HepG2 (cell line): Measurements from ENCODE around the gene RBM8A. TPM values are rescaled to one million over a fixed set of nuclear protein-coding genes. Genes with fewer than 3 reads are reported as not detected.

Experiments used
- MEF2D ChIP-seq: sonication (generic); formaldehyde crosslinking; IDR thresholded peaks from 2 replicates; pipeline ENCODE4 v1.5.1; 2020; ENCODE audit warnings: mild to moderate bottlenecking, missing genetic modification reagents
- POLR2G ChIP-seq: fragments of 200-400 bp; formaldehyde crosslinking; IDR thresholded peaks from 2 replicates; pipeline ENCODE4 v1.6.1; 2018; ENCODE audit warnings: mild to moderate bottlenecking, low read depth, low read length, moderate library complexity
- SKI ChIP-seq: fragments of 450-650 bp; IDR thresholded peaks from one replicate; pipeline ENCODE4 v1.6.1; 2018; ENCODE audit warnings: mild to moderate bottlenecking; ENCODE audit not compliant: partially characterized antibody
- TBX2 ChIP-seq: sonication (generic); formaldehyde crosslinking; IDR thresholded peaks from 2 replicates; pipeline ENCODE4 v1.5.0; 2020; ENCODE audit warnings: missing genetic modification reagents, mild to moderate bottlenecking, borderline replicate concordance
- TEAD2 ChIP-seq: sonication (generic); formaldehyde crosslinking; IDR thresholded peaks from 2 replicates; pipeline ENCODE4 v1.9.0; 2021; ENCODE audit warnings: missing genetic modification reagents
- TFE3 ChIP-seq: IDR thresholded peaks from 2 replicates; pipeline ENCODE4 v1.6.1; 2016
- ZBTB3 ChIP-seq: sonication (generic); formaldehyde crosslinking; IDR thresholded peaks from 2 replicates; pipeline ENCODE4 v1.4.0; 2020; ENCODE audit warnings: low read depth, mild to moderate bottlenecking, moderate library complexity, missing genetic modification reagents, borderline replicate concordance
- ZBTB40 ChIP-seq, 2 experiments: fragments of 450-650 bp in 1 of 2; sonication (generic) in 1 of 2; formaldehyde crosslinking in 1 of 2; IDR thresholded peaks; 2 replicates each; pipeline versions ENCODE4 v1.6.1 to v1.8.0; 2016 to 2022; ENCODE audit warnings: antibody characterized with exemption in 1 of 2, mild to moderate bottlenecking in 1 of 2, missing genetic modification reagents in 1 of 2
- ZMYM4 ChIP-seq: sonication (generic); formaldehyde crosslinking; IDR thresholded peaks from 2 replicates; pipeline ENCODE4 v1.8.1; 2023; ENCODE audit warnings: mild to moderate bottlenecking, missing genetic modification reagents
- ZNF160 ChIP-seq: sonication (generic); formaldehyde crosslinking; IDR thresholded peaks from 2 replicates; pipeline ENCODE4 v1.8.0; 2022; ENCODE audit warnings: mild to moderate bottlenecking, inconsistent platforms, missing genetic modification reagents
- ZNF333 ChIP-seq: sonication (generic); formaldehyde crosslinking; IDR thresholded peaks from 2 replicates; pipeline ENCODE4 v1.4.0; 2020; ENCODE audit warnings: mild to moderate bottlenecking, missing genetic modification reagents, borderline replicate concordance
- polyA plus RNA-seq, 8 experiments: library from polyadenylated mRNA; depleted of rRNA in 3 of 8; stranded (reverse) in 7 of 8; unstranded in 1 of 8; fragments of >200 nt; fragmentation: Illumina TruSeq in 4 of 8; extraction: Trizol in 4 of 8; gene quantifications; 2 replicates each; pipeline versions ENCODE4 v1.2.1 to v1.2.3, GENCODE V29; 2011 to 2016; ENCODE audit warnings: low read depth in 4 of 8, missing spikeins in 1 of 8, mixed read lengths in 1 of 8; ENCODE audit not compliant: insufficient read depth in 1 of 8
- total RNA-seq, 5 experiments: library from RNA; depleted of rRNA; stranded (reverse); fragments of >200 nt; fragmentation: Illumina TruSeq; extraction: Trizol; gene quantifications; 2 replicates each; pipeline ENCODE4 v1.2.3, GENCODE V29; 2016; ENCODE audit warnings: low read depth in 1 of 5
- TF ChIP-seq, protein P1 (sequence below): sonication (generic); formaldehyde crosslinking; IDR thresholded peaks from 2 replicates; pipeline ENCODE4 v1.8.1; 2023; ENCODE audit warnings: missing genetic modification reagents, mild to moderate bottlenecking, borderline replicate concordance
- TF ChIP-seq, protein P2 (sequence below): sonication (generic); formaldehyde crosslinking; IDR thresholded peaks from 2 replicates; pipeline ENCODE4 v1.4.0; 2020; ENCODE audit warnings: missing genetic modification reagents, borderline replicate concordance

The RBM8A gene
- total and polyA plus RNA-seq, 2 of the 13 experiments (the other 11 are each of a cell fraction or from before 2014, with no cell fraction given) = 106 to 162 TPM

DNA sequence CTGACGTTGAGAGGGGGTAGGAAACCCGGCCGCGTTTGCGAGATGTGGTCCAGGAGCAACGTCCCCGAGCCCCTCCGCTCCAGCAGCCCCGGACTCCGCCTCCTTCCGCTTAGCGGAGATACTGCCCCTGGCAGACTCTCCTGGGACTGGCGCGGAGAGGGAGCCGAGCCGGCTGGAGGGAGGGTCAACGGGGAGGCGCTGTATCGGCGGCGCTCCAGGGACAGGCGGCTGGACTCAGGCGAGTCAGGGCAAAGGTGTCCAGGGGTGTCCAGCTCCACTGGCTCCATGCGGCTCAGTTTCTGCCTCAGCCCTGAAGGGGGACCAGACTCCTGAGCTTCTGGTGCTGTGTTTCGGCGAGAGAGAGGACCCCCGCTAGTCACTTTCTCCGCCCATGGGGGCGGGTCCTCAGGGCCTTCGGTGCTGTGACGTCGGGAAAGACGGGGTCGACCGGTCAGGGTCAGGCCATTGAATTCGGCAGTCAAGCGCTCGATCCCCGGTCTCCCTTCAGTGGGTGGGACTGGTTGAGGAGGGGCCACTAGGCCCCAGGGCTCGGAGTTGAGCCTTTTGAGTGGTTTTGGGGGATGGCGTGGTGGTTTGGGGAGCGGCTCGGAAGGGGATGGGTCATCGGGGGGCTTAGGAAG, 33.3 kb upstream of the RBM8A start (continued):
- peak; percentile 70 for TF ChIP-seq POLR2G
- no peak for TF ChIP-seq ZMYM4 (CRISPR knock-in tag)
- TF ChIP-seq TBX2 (CRISPR knock-in tag) = peak; percentile 69; the same call in 1 of the 2 replicates
- no peak for TF ChIP-seq TEAD2 (CRISPR knock-in tag)
- no peak for TF ChIP-seq TFE3 (CRISPR knock-in tag)
- TF ChIP-seq ZBTB3 = no peak
- TF ChIP-seq, protein P1, sequence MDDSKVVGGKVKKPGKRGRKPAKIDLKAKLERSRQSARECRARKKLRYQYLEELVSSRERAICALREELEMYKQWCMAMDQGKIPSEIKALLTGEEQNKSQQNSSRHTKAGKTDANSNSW (CRISPR knock-in tag) = no peak
- peak; percentile 38; the same call in 1 of the 2 replicates for TF ChIP-seq ZNF333
- peak; percentile 35; the same call in 1 of the 2 replicates for TF ChIP-seq ZNF160 (CRISPR knock-in tag)
- TF ChIP-seq MEF2D = peak; percentile 70; the same call in 1 of the 2 replicates
- no peak for TF ChIP-seq ZBTB40 (IDR thresholded peaks at IDR 0.05)
- TF ChIP-seq ZBTB40 (CRISPR knock-in tag; IDR thresholded peaks at IDR 0.05) = 0 out of 2 replicates have a peak, but pooled peaks have one; percentile 46
- TF ChIP-seq, protein P2, sequence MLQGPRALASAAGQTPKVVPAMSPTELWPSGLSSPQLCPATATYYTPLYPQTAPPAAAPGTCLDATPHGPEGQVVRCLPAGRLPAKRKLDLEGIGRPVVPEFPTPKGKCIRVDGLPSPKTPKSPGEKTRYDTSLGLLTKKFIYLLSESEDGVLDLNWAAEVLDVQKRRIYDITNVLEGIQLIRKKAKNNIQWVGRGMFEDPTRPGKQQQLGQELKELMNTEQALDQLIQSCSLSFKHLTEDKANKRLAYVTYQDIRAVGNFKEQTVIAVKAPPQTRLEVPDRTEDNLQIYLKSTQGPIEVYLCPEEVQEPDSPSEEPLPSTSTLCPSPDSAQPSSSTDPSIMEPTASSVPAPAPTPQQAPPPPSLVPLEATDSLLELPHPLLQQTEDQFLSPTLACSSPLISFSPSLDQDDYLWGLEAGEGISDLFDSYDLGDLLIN (CRISPR knock-in tag) = 0 out of 2 replicates have a peak, but pooled peaks have one; percentile 62
- peak; percentile 32 for TF ChIP-seq SKI
